Transverse colon (tissue), 4 donors: ENCODE results near the gene CSGALNACT2.

Experiments used
- CTCF ChIP-seq, 5 experiments: fragments of 200-600 bp in 3 of 5; fragments of 450-650 bp in 2 of 5; sonication (generic) in 3 of 5; IDR thresholded peaks; 1 replicate in 2 of 5; 2 replicates in 3 of 5; pipeline ENCODE4 v1.5.1; 2016 to 2017; ENCODE audit warnings: antibody characterized with exemption in 5 of 5, inconsistent platforms in 3 of 5, mild to moderate bottlenecking in 2 of 5, moderate library complexity in 1 of 5
- EP300 ChIP-seq: sonication (generic); formaldehyde crosslinking; IDR thresholded peaks from one replicate; pipeline ENCODE4 v1.6.1; 2017; ENCODE audit warnings: antibody characterized with exemption, low read depth
- POLR2A ChIP-seq: fragments of 450-650 bp; IDR thresholded peaks from one replicate; pipeline ENCODE4 v1.6.1; 2016; ENCODE audit warnings: antibody characterized with exemption, mild to moderate bottlenecking, moderate library complexity
- POLR2AphosphoS5 ChIP-seq, 3 donors: sonication (generic); formaldehyde crosslinking; IDR thresholded peaks; one replicate each; pipeline ENCODE4 v1.6.1; 2016; ENCODE audit warnings: antibody characterized with exemption in 3 of 3

GRCh38 chr10:43190289-43190688 lies 52.0 kb downstream of the CSGALNACT2 start:
- TF ChIP-seq CTCF (IDR thresholded peaks at IDR 0.05) (no peak), POLR2A (no peak), EP300 (no peak), POLR2AphosphoS5 (IDR thresholded peaks at IDR 0.05) (no peak)
